Measurements from ENCODE around the gene IGF2BP2. TPM values are rescaled to one million over a fixed set of nuclear protein-coding genes. Genes with fewer than 3 reads are reported as not detected.

Gene IGF2BP2
- polyA plus RNA-seq, 1 experiment = 9.9 TPM

GRCh38 chr3:185724761-185725160, 100.1 kb downstream of the IGF2BP2 start:
- CTCF ChIA-PET = interaction anchor here (0.6 kb wide), 1 partner anchor 22 kb away, joined by 3 read pairs; no protein-coding TSS in a partner anchor
- Histone ChIP-seq H3K27me3 (ENCODE audit: control insufficient read depth, insufficient read depth, low read length) (no peaks in the 10 kb centered on the region), H3K9me3 (ENCODE audit: control insufficient read depth, insufficient read depth, low read length) (0 out of 2 replicates have a peak, but pooled peaks cover 5% of the 10 kb centered on the region), H3K4me3 (ENCODE audit: low read depth, low read length) (no peak overlapping the region), H3K27ac (ENCODE audit: low read depth, low read length) (no peak overlapping the region)
- POLR2A ChIA-PET = no interaction called here
- no peak for TF ChIP-seq CTCF (IDR thresholded peaks at IDR 0.05; ENCODE audit: low read depth, low read length)
- no peak for DNase-seq (ENCODE audit: low read depth, low spot score)

DNA sequence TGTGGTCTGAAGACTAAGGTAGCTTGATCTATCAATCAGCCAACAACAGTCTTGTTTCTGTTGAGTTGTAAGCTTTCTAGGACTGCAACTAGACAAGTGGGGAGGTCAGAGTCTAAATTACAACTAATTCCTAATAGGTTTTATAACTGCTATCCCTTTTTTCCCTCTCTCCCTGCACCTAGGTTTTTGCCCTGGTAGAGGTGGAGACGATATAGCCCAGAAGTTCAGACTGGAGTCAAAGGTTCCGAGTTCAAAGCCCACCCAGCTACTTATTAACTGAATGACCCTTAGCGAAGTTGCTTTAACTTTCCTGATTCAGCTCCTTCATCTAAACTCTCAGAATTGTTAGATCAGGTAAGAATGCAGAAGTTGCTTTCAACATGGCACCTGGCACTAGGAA, 100.6 kb downstream of the IGF2BP2 start:
- POLR2A ChIA-PET = no interaction called here
- DNase-seq (ENCODE audit: low read depth, low spot score) = no peak
- Histone ChIP-seq H3K27me3 (ENCODE audit: control insufficient read depth, insufficient read depth, low read length) (no peaks in the 10 kb centered on the region), H3K4me3 (ENCODE audit: low read depth, low read length) (no peak overlapping the region), H3K27ac (ENCODE audit: low read depth, low read length) (no peak overlapping the region), H3K9me3 (ENCODE audit: control insufficient read depth, insufficient read depth, low read length) (0 out of 2 replicates have a peak, but pooled peaks cover 5% of the 10 kb centered on the region)
- no peak for TF ChIP-seq CTCF (IDR thresholded peaks at IDR 0.05; ENCODE audit: low read depth, low read length)
- CTCF ChIA-PET = interaction anchor here (0.6 kb wide), 1 partner anchor 23 kb away, joined by 3 read pairs; no protein-coding TSS in a partner anchor

DNA sequence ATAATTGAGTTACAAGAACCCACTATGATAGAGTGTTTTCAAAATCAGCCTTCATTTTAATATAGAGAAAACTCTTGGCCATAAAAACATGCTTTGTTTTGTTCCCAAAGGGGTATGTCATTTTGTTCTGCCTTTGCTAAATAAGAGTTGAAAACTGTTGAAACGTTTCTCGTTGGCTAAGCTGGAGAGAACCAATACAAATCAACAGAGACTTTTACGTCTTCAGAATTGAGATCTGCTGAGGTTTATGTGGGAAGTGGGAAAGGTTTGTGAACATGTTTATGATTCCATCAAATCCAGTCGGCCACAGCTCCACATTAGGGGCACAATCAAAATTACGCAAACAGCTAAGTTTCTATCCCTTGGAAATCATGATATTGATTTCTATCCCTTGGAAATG, 102.0 kb downstream of the IGF2BP2 start:
- ChIA-PET POLR2A (no interaction called here), CTCF (interaction anchor here (0.9 to 1.6 kb wide), 3 partner anchors 45 to 63 kb away, joined by 3 to 8 read pairs (median 4); no protein-coding TSS in a partner anchor)
- DNase-seq (ENCODE audit: low read depth, low spot score) = no peak
- Histone ChIP-seq H3K27ac (ENCODE audit: low read depth, low read length) (no peak overlapping the region), H3K9me3 (ENCODE audit: control insufficient read depth, insufficient read depth, low read length) (0 out of 2 replicates have a peak, but pooled peaks cover 5% of the 10 kb centered on the region), H3K4me3 (ENCODE audit: low read depth, low read length) (no peak overlapping the region), H3K27me3 (ENCODE audit: control insufficient read depth, insufficient read depth, low read length) (no peaks in the 10 kb centered on the region)
- no peak for TF ChIP-seq CTCF (IDR thresholded peaks at IDR 0.05; ENCODE audit: low read depth, low read length)

DNA sequence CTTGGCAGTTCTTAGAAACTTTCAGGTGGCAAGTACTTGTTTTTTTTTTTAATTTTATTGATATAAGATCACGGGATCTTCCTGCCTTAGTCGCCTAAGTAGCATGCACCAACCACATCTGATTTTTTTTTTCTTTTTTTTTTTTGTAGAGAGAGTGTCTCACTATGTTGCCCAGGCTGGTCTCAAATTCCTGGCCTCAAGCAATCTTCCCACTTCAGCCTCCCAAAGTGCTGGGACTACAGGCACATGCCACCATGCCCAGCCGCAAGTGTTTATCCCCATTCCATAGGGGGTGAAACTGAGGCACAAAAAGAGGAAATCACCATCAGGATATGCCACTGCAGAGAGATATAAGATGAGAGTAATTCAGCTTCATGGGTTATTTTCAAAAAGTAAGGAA, 102.9 kb downstream of the IGF2BP2 start:
- H3K27me3 ChIP-seq (ENCODE audit: control insufficient read depth, insufficient read depth, low read length) = no peaks in the 10 kb centered on the region
- CTCF ChIA-PET = interaction anchor here (0.9 to 1.6 kb wide), 2 partner anchors 53 to 62 kb away, joined by 3 to 8 read pairs; no protein-coding TSS in a partner anchor
- no peak overlapping the region for H3K27ac ChIP-seq (ENCODE audit: low read depth, low read length)
- 0 out of 2 replicates have a peak, but pooled peaks cover 5% of the 10 kb centered on the region for H3K9me3 ChIP-seq (ENCODE audit: control insufficient read depth, insufficient read depth, low read length)
- TF ChIP-seq CTCF (IDR thresholded peaks at IDR 0.05; ENCODE audit: low read depth, low read length) = no peak
- no peak for DNase-seq (ENCODE audit: low read depth, low spot score)
- POLR2A ChIA-PET = no interaction called here
- no peak overlapping the region for H3K4me3 ChIP-seq (ENCODE audit: low read depth, low read length)

DNA sequence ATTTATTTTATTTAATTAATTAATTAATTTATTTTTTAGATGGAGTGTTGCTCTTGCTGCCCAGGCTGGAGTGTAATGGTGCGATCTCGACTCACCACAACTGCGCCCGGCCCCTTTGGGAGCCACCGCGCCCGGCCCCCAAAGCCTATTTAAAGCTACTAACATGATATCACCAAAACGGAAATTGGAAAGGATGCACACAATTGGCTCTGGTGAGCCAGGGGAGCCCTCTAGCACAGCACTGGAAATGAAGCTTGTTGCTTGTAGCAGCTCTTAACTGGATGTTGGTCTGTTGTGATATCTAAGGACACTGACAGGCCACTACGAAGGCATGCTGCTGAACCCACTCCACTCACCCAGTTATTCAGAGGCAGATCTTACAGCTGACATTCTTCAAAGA, 104.5 kb downstream of the IGF2BP2 start:
- Histone ChIP-seq H3K27ac (ENCODE audit: low read depth, low read length) (no peak overlapping the region), H3K27me3 (ENCODE audit: control insufficient read depth, insufficient read depth, low read length) (no peaks in the 10 kb centered on the region), H3K9me3 (ENCODE audit: control insufficient read depth, insufficient read depth, low read length) (0 out of 2 replicates have a peak, but pooled peaks cover 5% of the 10 kb centered on the region), H3K4me3 (ENCODE audit: low read depth, low read length) (no peak overlapping the region)
- CTCF ChIA-PET = interaction anchor here (0.7 to 1.7 kb wide), 4 partner anchors 10 to 223 kb away, joined by 3 to 7 read pairs (median 5); no protein-coding TSS in a partner anchor
- DNase-seq (ENCODE audit: low read depth, low spot score) = no peak
- no peak for TF ChIP-seq CTCF (IDR thresholded peaks at IDR 0.05; ENCODE audit: low read depth, low read length)
- POLR2A ChIA-PET = no interaction called here

All from AG04450 (cell line).